HepG2 (cell line): Measurements from ENCODE around the gene CYP2A6. TPM values are rescaled to one million over a fixed set of nuclear protein-coding genes. Genes with fewer than 3 reads are reported as not detected.

Experiments
- ATAC-seq: fragments of 200-7000 bp; cut with Tn5 transposase; 3 replicates; pipeline ENCODE4 v1.9.1; 2020; ENCODE audit warnings: mild to moderate bottlenecking, moderate library complexity
- BruUV-seq: library from RNA; stranded (reverse); fragments of 400-500 nt; replicated peaks from 2 replicates; lab custom pipeline; 2021; lab: Mats Ljungman, UMichigan
- CTCF ChIA-PET: fragments of 300-600 bp; formaldehyde crosslinking; extraction: SDS; loops from one replicate; lab custom pipeline; 2021; ENCODE audit warnings: low total read pairs, inconsistent platforms, low intra/inter-chr PET ratio; lab: Yijun Ruan, JAX
- POLR2A ChIA-PET: fragments of 350-600 bp; sonication (Branson Sonifier 250); formaldehyde crosslinking; loops from one replicate; lab custom pipeline; 2020; ENCODE audit warnings: antibody characterized with exemption, inconsistent platforms; lab: Yijun Ruan, JAX
- DNase-seq: peaks from one replicate; pipeline ENCODE4 v3.0.0-alpha.2; 2015; ENCODE audit warnings: low spot score
- FAIRE-seq: peaks from 3 replicates; lab custom pipeline; 2011; peaks lifted over from hg19 to GRCh38; lab: Jason Lieb, UNC
- H2AFZ ChIP-seq: one replicate; pipeline ENCODE4 v1.6.1; 2011; ENCODE audit warnings: low read length, inconsistent platforms
- H3K27ac ChIP-seq: fragments of 300-600 bp; 3 replicates; pipeline ENCODE4 v1.8.0; 2011; ENCODE audit warnings: mixed run types, mild to moderate bottlenecking, mixed read lengths, low read length, inconsistent platforms; ENCODE audit not compliant: insufficient read depth; ENCODE audit errors: extremely low read length
- H3K27me3 ChIP-seq, 2 experiments: fragments of 200-600 bp in 1 of 2; 2 replicates in 1 of 2; 3 replicates in 1 of 2; pipeline versions ENCODE4 v1.6.0 to v1.8.0; 2011; ENCODE audit warnings: low read length in 2 of 2, mild to moderate bottlenecking in 2 of 2, moderate library complexity in 2 of 2, inconsistent platforms in 1 of 2; ENCODE audit not compliant: insufficient read depth in 2 of 2, control insufficient read depth in 1 of 2
- H3K36me3 ChIP-seq, 2 experiments: fragments of 200-600 bp in 1 of 2; replicated peaks in 1 of 2; 2 replicates in 1 of 2; 3 replicates in 1 of 2; pipeline versions ENCODE4 v1.5.1 to v1.8.0; 2011; ENCODE audit warnings: low read length in 2 of 2, inconsistent platforms in 1 of 2; ENCODE audit not compliant: insufficient read depth in 2 of 2, control insufficient read depth in 1 of 2
- H3K4me1 ChIP-seq: 2 replicates; pipeline ENCODE4 v1.5.1; 2012; ENCODE audit warnings: low read length, inconsistent platforms; ENCODE audit not compliant: insufficient read depth
- H3K4me2 ChIP-seq: 2 replicates; pipeline ENCODE4 v1.6.0; 2011; ENCODE audit warnings: low read depth, low read length, inconsistent platforms
- H3K4me3 ChIP-seq, 3 experiments: fragments of 200-600 bp in 1 of 3; sonication (generic), shearing (Covaris generic) in 1 of 3; replicated peaks in 1 of 3; 2 replicates each; pipeline ENCODE4 v1.5.1; 2011 to 2016; ENCODE audit warnings: low read length in 3 of 3, inconsistent platforms in 2 of 3, low read depth in 2 of 3, mild to moderate bottlenecking in 2 of 3, control low read depth in 1 of 3, mixed read lengths in 1 of 3; ENCODE audit not compliant: insufficient read depth in 1 of 3
- H3K79me2 ChIP-seq: one replicate; pipeline ENCODE4 v1.6.1; 2011; ENCODE audit warnings: low read length, inconsistent platforms; ENCODE audit not compliant: insufficient read depth
- H3K9ac ChIP-seq: 2 replicates; pipeline ENCODE4 v1.6.0; 2011; ENCODE audit warnings: mild to moderate bottlenecking, low read depth, low read length, inconsistent platforms; ENCODE audit not compliant: insufficient read depth
- H3K9me3 ChIP-seq: 2 replicates; pipeline ENCODE4 v1.5.1; 2012; ENCODE audit warnings: mild to moderate bottlenecking, low read length
- H4K20me1 ChIP-seq: 2 replicates; pipeline ENCODE4 v1.6.0; 2011; ENCODE audit warnings: inconsistent platforms, mild to moderate bottlenecking, low read length, moderate library complexity; ENCODE audit not compliant: insufficient read depth
- BRD4 ChIP-seq: sonication (generic); formaldehyde crosslinking; IDR thresholded peaks from 2 replicates; pipeline ENCODE4 v1.4.0; 2020; ENCODE audit warnings: missing genetic modification reagents
- NFAT5 ChIP-seq: sonication (generic); formaldehyde crosslinking; IDR thresholded peaks from 2 replicates; pipeline ENCODE4 v1.4.0; 2020; ENCODE audit warnings: missing genetic modification reagents
- NONO ChIP-seq, 2 experiments: fragments of 450-650 bp in 1 of 2; sonication (generic) in 1 of 2; formaldehyde crosslinking in 1 of 2; IDR thresholded peaks in 1 of 2; conservative IDR thresholded peaks in 1 of 2; 2 replicates each; pipeline versions ENCODE4 v1.6.1 to v1.8.0; 2017 to 2022; ENCODE audit warnings: mild to moderate bottlenecking in 1 of 2, missing genetic modification reagents in 1 of 2, moderate library complexity in 1 of 2
- PRDM10 ChIP-seq: sonication (generic); formaldehyde crosslinking; IDR thresholded peaks from 2 replicates; pipeline ENCODE4 v1.4.0; 2020; ENCODE audit warnings: low read depth, missing genetic modification reagents
- REXO4 ChIP-seq: sonication (generic); formaldehyde crosslinking; IDR thresholded peaks from 2 replicates; pipeline ENCODE4 v1.8.0; 2022; ENCODE audit warnings: missing genetic modification reagents, mild to moderate bottlenecking, borderline replicate concordance
- TCF7L2 ChIP-seq: IDR thresholded peaks from 2 replicates; pipeline ENCODE4 v1.6.1; 2011; ENCODE audit warnings: mild to moderate bottlenecking, low read depth, low read length, moderate library complexity
- TOE1 ChIP-seq: sonication (generic); formaldehyde crosslinking; IDR thresholded peaks from 2 replicates; pipeline ENCODE4 v1.4.0; 2020; ENCODE audit warnings: mild to moderate bottlenecking, missing genetic modification reagents
- ZHX1 ChIP-seq: sonication (generic); formaldehyde crosslinking; IDR thresholded peaks from 2 replicates; pipeline ENCODE4 v1.8.1; 2022; ENCODE audit warnings: low read depth, mild to moderate bottlenecking, missing genetic modification reagents
- WGBS: methylation state at CpG from one replicate; pipeline ENCODE4 v1.1.6; 2017; ENCODE audit warnings: low lambda C conversion rate; 5-methylcytosine and 5-hydroxymethylcytosine counted together
- in situ Hi-C: cut with HindIII; loops from 2 replicates; pipeline ENCODE4 v1.10.0; 2017; ENCODE audit warnings: low pct_unique_long_range_greater_than_20kb; ENCODE audit not compliant: extremely low pct_ligation_motif_present
- intact Hi-C: fragments of 100-400 bp; cut with micrococcal nuclease; formaldehyde crosslinking; loops from one replicate; pipeline ENCODE4 v1.10.0; 2022; ENCODE audit not compliant: unreplicated experiment
- polyA plus RNA-seq, 8 experiments: library from polyadenylated mRNA; depleted of rRNA in 3 of 8; stranded (reverse) in 7 of 8; unstranded in 1 of 8; fragments of >200 nt; fragmentation: Illumina TruSeq in 4 of 8; extraction: Trizol in 4 of 8; gene quantifications; 2 replicates each; pipeline versions ENCODE4 v1.2.1 to v1.2.3, GENCODE V29; 2011 to 2016; ENCODE audit warnings: low read depth in 4 of 8, missing spikeins in 1 of 8, mixed read lengths in 1 of 8; ENCODE audit not compliant: insufficient read depth in 1 of 8
- total RNA-seq, 5 experiments: library from RNA; depleted of rRNA; stranded (reverse); fragments of >200 nt; fragmentation: Illumina TruSeq; extraction: Trizol; gene quantifications; 2 replicates each; pipeline ENCODE4 v1.2.3, GENCODE V29; 2016; ENCODE audit warnings: low read depth in 1 of 5
- TF ChIP-seq, protein P1 (sequence below): sonication (generic); formaldehyde crosslinking; IDR thresholded peaks from 2 replicates; pipeline ENCODE4 v1.8.0; 2022; ENCODE audit warnings: mild to moderate bottlenecking, missing genetic modification reagents, moderate library complexity

CYP2A6 gene
- total and polyA plus RNA-seq, 2 of the 13 experiments (the other 11 are each of a cell fraction or from before 2014, with no cell fraction given): not detected

- in situ Hi-C loops: loop anchor here (5.0 kb wide), 2 partner anchors 53 to 143 kb away; partner anchors contain the start of genes ACTMAP and SNRPA
- CTCF ChIA-PET: no interaction called here
- no peak for FAIRE-seq
- TF ChIP-seq REXO4 (CRISPR knock-in tag): no peak
- TF ChIP-seq PRDM10: no peak
- TF ChIP-seq TOE1: no peak
- TF ChIP-seq, protein P1, sequence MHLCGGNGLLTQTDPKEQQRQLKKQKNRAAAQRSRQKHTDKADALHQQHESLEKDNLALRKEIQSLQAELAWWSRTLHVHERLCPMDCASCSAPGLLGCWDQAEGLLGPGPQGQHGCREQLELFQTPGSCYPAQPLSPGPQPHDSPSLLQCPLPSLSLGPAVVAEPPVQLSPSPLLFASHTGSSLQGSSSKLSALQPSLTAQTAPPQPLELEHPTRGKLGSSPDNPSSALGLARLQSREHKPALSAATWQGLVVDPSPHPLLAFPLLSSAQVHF (CRISPR knock-in tag): no peak
- no peak for TF ChIP-seq TCF7L2
- no peak for TF ChIP-seq NFAT5 (CRISPR knock-in tag)
- TF ChIP-seq NONO (IDR thresholded peaks at IDR 0.05): no peak
- no peak for TF ChIP-seq NONO (CRISPR knock-in tag; conservative IDR thresholded peaks at IDR 0.05)
- TF ChIP-seq ZHX1 (CRISPR knock-in tag): no peak
- no peak for TF ChIP-seq BRD4 (CRISPR knock-in tag)
Measured at GRCh38 chr19:40805258-40805868, 44.9 kb downstream of the CYP2A6 start.

More at GRCh38 chr19:40805258-40805868, 44.9 kb downstream of the CYP2A6 start:
- H3K4me3 ChIP-seq: no peak overlapping the region
- no peaks in the 10 kb centered on the region for H3K9me3 ChIP-seq
- intact Hi-C loops: loop anchor here (5.0 kb wide), 2 partner anchors 88 to 143 kb away; partner anchors contain the start of genes COQ8B and ITPKC
- BruUV-seq: no TSS peak
- H3K27me3 ChIP-seq: no peaks in the 10 kb centered on the region; a peak in 1 of 5 replicates
- H4K20me1 ChIP-seq: peaks cover 11% of the 10 kb centered on the region; the same call in 1 of the 2 replicates
- POLR2A ChIA-PET: interaction anchor here (1.2 to 5.0 kb wide), 4 partner anchors 27 to 75 kb away, joined by 3 to 28 read pairs (median 16); partner anchors contain the start of genes ACTMAP, RAB4B and SNRPA
- no peak overlapping the region for H3K9ac ChIP-seq
- H2AFZ ChIP-seq: no peak overlapping the region
- H3K4me1 ChIP-seq: peaks cover 47% of the 10 kb centered on the region
- 100% methylated on average over 1 of the region's 2 CpGs for WGBS
- DNase-seq (no peak), ATAC-seq (no peak)
- peaks cover 23% of the 10 kb centered on the region for H3K79me2 ChIP-seq
- H3K36me3 ChIP-seq: peaks cover 16 to 31% of the 10 kb centered on the region in 2 experiments; a peak in 4 of 5 replicates
- no peak overlapping the region for H3K27ac ChIP-seq
- H3K4me2 ChIP-seq: no peak overlapping the region
